DMS 273 (cell line): ENCODE measurements around the gene ABHD4.
"Not testable (repeated sequence)": the region's sequence is repeated elsewhere in the genome, so short reads cannot be mapped to it uniquely, and the experiment has no call there.

Experiments used
- DNase-seq: peaks from one replicate; lab custom pipeline; 2025; ENCODE audit not compliant: unreplicated experiment; lab: John Stamatoyannopoulos, UW

The ABHD4 gene

DNA sequence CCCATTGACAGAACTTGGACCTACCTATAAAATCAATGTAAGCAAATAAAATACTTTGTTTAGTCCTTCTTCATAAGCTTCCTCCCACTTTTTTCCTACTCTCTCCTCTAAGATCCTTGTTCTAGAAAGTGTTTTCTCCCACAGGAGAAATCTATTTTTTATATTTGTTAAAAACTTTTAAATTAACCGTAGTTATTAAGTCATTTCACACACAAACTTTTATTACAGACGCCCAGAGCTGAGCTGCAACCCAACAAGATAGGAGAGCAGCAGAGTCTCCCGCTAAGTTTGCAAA is 36.8 kb upstream of the ABHD4 start:
- no peak for DNase-seq

GRCh38 chr14:22561661-22562579 is 36.2 kb upstream of the ABHD4 start:
- DNase-seq = no peak

DNA sequence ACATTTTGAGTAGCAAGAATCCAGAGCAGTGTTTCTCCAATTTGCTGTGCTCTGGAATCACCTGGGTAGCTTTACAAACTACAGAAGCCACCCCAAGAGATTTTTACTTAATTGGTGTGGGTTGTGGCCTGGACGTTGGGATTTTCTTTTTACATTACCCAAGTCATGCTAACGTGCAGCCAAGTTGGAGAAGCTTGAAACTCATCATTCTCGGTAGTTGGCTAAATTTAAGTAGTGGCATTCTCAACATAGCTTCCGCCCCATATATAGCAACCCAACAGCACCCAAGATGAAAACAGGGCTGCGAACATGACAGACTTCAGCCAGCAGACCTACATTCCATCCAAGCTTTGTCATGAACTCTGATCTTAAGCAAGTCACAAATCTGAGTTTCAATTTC is 34.1 kb upstream of the ABHD4 start:
- no peak for DNase-seq

- no peak for DNase-seq
Observed at GRCh38 chr14:22564463-22564862, 33.6 kb upstream of the ABHD4 start.

GRCh38 chr14:22565391-22565945 is 32.6 kb upstream of the ABHD4 start:
- DNase-seq = no peak

- DNase-seq = not testable (repeated sequence)
Observed at GRCh38 chr14:22566266-22566665, 31.8 kb upstream of the ABHD4 start.

DNA sequence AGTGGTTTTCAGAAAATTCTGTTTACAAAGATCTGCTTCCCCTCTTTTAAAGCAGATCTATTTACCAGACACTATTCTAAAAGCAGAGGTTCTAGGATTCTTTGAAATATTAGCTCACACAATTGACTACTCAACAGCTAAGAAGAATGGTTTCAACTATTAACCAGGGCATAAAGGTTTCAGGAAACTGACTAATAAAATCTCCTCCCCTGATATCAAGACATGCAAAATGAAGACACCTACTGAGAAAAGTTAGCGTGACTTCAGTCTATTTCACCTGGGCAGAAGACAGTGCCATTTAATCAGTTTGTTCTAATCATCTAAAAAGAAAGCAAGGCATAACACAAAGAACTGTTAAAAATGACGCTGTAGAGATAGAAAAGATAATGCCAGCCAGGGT is 31.3 kb upstream of the ABHD4 start:
- no peak for DNase-seq

GRCh38 chr14:22567437-22567836 is 30.7 kb upstream of the ABHD4 start:
- DNase-seq = no peak

- DNase-seq = no peak
Observed at GRCh38 chr14:22569106-22569736, 28.9 kb upstream of the ABHD4 start.

DNA sequence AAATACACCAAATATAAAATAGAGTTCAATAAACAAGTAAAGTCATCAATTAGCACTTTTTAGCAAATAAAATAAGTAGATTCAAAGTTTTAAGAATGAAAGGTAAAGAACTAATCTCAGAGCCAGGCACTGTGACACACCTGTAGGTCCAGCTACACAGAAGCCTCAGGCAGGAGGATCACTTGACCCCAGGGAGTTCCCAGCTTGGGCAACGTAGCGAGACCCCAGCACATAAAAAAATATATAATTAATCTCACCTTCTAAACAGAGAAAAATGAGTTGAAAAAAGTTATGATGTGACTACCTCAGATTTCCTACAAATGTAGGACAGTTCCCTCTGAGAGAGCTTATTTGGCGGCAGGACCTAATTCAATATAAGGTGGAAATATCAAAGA is 28.4 kb upstream of the ABHD4 start:
- DNase-seq = no peak

- peak; percentile 92 for DNase-seq
Observed at GRCh38 chr14:22570132-22570949, 27.8 kb upstream of the ABHD4 start.

GRCh38 chr14:22572562-22573058 is 25.5 kb upstream of the ABHD4 start:
- DNase-seq = no peak

DNA sequence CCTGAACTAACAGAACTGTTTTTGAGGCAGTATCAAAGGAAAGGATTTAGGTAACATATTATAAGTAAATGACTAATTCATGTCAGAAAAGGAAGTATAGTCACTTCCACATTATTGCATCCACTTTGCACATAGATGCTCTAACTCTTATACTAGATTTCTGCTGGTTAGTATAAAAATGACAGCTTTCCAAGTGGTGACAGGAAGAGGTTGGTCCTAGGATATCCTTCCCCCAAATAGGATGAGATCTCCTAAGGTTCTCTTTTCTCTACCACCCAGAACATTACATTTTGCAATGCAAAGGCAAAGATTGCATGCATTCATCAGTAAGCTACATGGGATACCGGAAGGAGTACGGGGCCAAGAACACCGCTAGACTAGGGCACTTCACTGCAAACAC is 24.3 kb upstream of the ABHD4 start:
- DNase-seq = no peak

DNA sequence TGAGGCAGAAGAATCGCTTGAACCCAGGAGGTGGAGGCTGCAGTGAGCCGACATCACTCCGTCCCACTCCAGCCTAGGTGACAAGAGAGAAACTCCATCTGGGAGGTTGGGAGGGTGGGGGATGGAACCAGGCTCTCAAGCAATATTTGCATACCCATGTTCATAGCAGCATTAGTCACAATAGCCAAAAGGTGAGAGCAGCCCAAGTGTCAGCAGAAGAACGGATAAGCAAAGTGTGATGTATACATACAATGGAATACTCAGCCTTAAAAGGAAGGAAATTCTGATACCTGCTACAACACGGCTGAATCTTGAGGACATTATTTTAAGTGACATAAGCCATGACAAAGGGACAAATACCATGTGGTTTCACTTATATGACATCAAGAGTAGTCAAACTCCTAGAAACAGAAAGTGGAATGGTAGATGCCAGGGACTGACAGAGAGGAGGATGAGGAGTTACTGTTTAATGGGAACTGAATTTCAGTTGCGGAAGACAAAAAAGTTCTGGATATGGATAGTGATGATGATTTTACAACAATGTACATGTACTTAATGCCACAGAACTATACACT is 20.7 kb upstream of the ABHD4 start:
- no peak for DNase-seq

DNA sequence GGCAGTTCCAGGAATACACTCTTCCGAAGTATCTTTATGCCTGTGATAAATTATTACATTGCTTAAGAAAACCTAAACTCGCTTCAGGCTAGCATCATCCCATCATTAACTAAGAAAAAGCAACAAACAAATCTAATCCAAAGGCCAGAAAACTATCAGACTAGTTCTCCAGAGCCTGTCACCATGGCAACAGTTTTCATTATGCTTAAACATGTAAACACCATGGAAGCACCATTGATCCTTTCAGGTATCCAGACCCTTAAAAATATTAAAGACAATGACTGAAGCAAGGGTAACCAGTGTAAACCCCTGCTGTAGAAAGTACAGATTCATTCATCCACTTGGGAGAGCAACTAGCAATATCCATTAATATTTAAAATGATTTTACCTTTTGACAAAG is 18.9 kb upstream of the ABHD4 start:
- peak; percentile 13 for DNase-seq

DNA sequence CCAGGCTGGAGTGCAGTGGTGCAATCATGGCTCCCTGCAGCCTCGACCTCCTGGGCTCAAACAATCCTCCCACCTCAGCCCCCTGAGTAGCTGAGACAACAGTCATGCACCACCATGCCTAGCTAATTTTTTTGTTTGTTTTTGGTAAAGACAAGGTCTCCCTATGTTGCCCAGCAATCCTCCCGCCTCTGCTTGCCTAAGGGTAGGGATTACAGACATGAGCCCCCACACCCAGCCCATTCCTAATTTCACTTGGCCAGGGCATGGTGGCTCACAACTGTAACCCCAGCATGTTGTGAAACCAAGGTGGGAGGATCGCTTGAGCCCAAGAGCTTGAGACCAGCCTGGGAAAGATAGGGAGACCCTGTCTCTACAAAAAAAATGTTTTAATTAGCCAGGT is 18.2 kb upstream of the ABHD4 start:
- DNase-seq = no peak

DNA sequence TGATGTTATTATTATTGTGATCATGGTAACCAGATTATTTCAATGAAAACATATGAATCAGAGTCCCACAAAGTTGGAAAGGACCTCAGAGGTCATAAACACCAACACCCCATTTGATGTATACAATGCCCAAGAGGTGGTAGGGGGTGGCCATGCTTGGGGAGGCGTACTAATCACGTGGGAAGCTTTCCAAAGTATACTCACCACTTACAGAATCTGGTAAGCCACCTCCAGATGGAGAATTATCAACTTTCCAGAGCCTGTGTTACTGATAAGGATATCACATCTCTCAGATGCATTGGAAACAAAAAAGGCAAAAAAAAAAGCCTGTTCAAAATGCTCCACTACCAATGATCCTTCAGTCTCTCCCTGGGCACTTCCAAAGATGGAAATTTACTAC is 17.5 kb upstream of the ABHD4 start:
- peak; percentile 7 for DNase-seq

DNA sequence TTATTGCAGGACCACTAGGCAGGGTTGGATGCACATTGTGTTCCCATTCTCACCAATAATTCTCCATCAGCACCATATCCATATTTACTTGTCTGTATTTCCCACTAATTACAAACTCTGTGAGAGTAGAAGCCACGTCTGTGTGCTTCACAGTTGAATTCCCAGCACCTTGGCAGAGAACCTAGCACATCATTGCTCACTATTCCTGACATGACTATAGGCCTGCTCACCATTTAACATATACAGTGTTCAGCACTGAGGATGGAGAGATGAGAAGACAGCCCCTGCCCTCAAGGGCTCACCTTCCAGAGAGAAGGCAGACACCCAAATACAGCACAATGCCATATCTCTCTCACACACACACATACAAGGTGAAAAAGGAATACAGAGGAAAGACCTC is 14.1 kb upstream of the ABHD4 start:
- no peak for DNase-seq

DNA sequence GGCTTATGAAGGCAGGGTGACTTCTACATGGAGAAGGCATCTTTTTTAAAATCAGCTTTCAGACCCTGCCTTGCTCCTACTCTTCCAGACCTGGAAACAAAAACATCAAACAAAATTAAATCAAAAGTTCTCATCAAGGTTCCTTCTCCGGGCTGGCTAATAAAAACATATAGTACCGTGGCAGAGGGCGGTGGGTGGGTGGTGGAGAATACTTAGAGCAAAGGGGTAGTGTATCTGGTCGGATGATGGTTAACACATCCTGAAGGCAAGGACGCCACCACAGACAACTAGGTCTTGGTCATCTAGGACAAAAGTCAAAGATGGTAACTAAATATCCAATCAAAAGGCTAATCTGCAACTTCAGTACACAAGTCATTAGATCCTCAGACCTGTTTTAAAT is 10.9 kb upstream of the ABHD4 start:
- DNase-seq = no peak

DNA sequence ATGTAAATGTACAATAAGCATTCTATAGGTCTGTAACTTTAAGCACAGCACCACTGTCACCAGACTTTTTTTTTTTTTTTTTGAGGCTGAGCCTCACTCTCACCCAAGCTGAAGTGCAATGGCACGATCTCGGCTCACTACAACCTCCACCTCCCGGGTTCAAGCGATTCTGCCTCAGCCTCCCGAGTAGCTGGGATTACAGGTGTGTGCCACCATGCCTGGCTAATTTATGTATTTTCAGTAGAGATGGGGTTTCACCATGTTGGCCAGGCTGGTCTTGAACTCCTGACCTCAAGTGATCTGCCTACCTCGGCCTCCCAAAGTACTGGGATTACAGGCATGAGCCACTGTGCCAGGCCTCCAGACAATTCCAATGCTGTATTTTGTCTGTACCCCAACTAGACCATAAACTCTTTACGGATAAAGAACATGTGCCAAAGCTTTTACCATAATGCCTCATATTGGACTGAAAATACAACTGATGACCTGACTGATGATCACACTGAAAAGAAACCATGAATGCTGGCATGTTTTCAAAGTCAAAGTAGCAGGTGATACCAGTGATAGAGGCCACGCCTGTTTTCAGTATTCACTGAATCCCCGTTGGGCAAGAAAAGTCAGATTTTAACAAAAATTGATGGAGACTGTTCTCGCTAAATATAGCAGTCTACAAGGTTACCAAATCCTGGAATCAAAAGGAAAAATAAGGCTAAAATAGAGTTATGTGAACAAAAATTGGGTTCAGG is 10.2 kb upstream of the ABHD4 start:
- not testable (repeated sequence) for DNase-seq
